GM12874 (cell line): ENCODE results near the gene SMOC1.

Experiments used
- CTCF ChIP-seq: IDR thresholded peaks from 2 replicates; pipeline ENCODE4 v1.5.1; 2011; ENCODE audit warnings: low read depth, mild to moderate bottlenecking, control low read depth, low read length, moderate library complexity; ENCODE audit not compliant: insufficient read depth

SMOC1 gene

GRCh38 chr14:70048313-70048654, 169.1 kb downstream of the SMOC1 start:
- no peak for TF ChIP-seq CTCF

GRCh38 chr14:70049605-70050004, 170.4 kb downstream of the SMOC1 start:
- no peak for TF ChIP-seq CTCF

GRCh38 chr14:70050136-70050535, 170.9 kb downstream of the SMOC1 start:
- no peak for TF ChIP-seq CTCF

- TF ChIP-seq CTCF, result no peak
These were observed 173.8 kb downstream of the SMOC1 start for GRCh38 chr14:70052990-70053389.

- TF ChIP-seq CTCF, result no peak
These were observed 178.4 kb downstream of the SMOC1 start for GRCh38 chr14:70057519-70058136.

GRCh38 chr14:70059545-70059944, 180.3 kb downstream of the SMOC1 start:
- no peak for TF ChIP-seq CTCF

- TF ChIP-seq CTCF, result no peak
These were observed 181.9 kb downstream of the SMOC1 start for GRCh38 chr14:70061108-70061507.
